Measurements from ENCODE around the gene HBS1L. TPM values are rescaled to one million over a fixed set of nuclear protein-coding genes. Genes with fewer than 3 reads are reported as not detected.

Gene HBS1L
- total RNA-seq, 1 experiment from 2014 or later, result 95.4 TPM

GRCh38 chr6:135088281-135088680, 33.7 kb upstream of the HBS1L start (continued):
- TF ChIP-seq ZNF512 (CRISPR knock-in tag; IDR thresholded peaks at IDR 0.05; ENCODE audit: borderline replicate concordance) (no peak), CDX4 (CRISPR knock-in tag; IDR thresholded peaks at IDR 0.05; ENCODE audit: borderline replicate concordance) (no peak), PREB (CRISPR knock-in tag; IDR thresholded peaks at IDR 0.05; ENCODE audit: borderline replicate concordance) (no peak)

GRCh38 chr6:135087803-135088202, 33.2 kb upstream of the HBS1L start:
- H3K9me3 Mint-ChIP-seq, result peaks cover 2% of the 10 kb centered on the region
- H3K4me1 Mint-ChIP-seq, result peaks cover 4% of the 10 kb centered on the region; the same call in 1 of the 2 replicates
- H3K36me3 Mint-ChIP-seq, result peaks cover under 1% of the 10 kb centered on the region; the same call in 1 of the 2 replicates
- DNase-seq (ENCODE audit: low spot score), result no peak
- no peaks in the 10 kb centered on the region for H3K27me3 Mint-ChIP-seq (ENCODE audit: low read depth)
- TF ChIP-seq NR3C1 (CRISPR knock-in tag; conservative IDR thresholded peaks at IDR 0.05; ENCODE audit: low read depth) (no peak), ZBTB43 (CRISPR knock-in tag; IDR thresholded peaks at IDR 0.05) (no peak), USF1 (CRISPR knock-in tag; IDR thresholded peaks at IDR 0.05) (no peak), CDX4 (CRISPR knock-in tag; IDR thresholded peaks at IDR 0.05; ENCODE audit: borderline replicate concordance) (no peak), ERG (CRISPR knock-in tag; IDR thresholded peaks at IDR 0.05) (no peak), TEAD4 (CRISPR knock-in tag; IDR thresholded peaks at IDR 0.05) (no peak), JUN (CRISPR knock-in tag; IDR thresholded peaks at IDR 0.05) (no peak), ZMAT4 (CRISPR knock-in tag; IDR thresholded peaks at IDR 0.05) (no peak), TEAD1 (CRISPR knock-in tag; IDR thresholded peaks at IDR 0.05) (no peak), ZNF138 (CRISPR knock-in tag; conservative IDR thresholded peaks at IDR 0.05) (no peak), ATF1 (CRISPR knock-in tag; IDR thresholded peaks at IDR 0.05) (no peak), ZNF396 (CRISPR knock-in tag; IDR thresholded peaks at IDR 0.05; ENCODE audit: borderline replicate concordance) (no peak), AFF4 (CRISPR knock-in tag; IDR thresholded peaks at IDR 0.05; ENCODE audit: borderline replicate concordance) (no peak), IRF1 (CRISPR knock-in tag; IDR thresholded peaks at IDR 0.05) (no peak)
- ATAC-seq, result no peak
- CTCF ChIA-PET, result interaction anchor here (1.2 to 2.3 kb wide), 6 partner anchors 10 to 75 kb away, joined by 3 to 7 read pairs (median 4); no protein-coding TSS in a partner anchor
- H3K27ac Mint-ChIP-seq, result no peak overlapping the region
- POLR2A ChIA-PET, result interaction anchor here (1.4 kb wide), 1 partner anchor 33 kb away, joined by 5 read pairs; the partner anchor contains the start of gene HBS1L
- H3K4me3 Mint-ChIP-seq, result no peak overlapping the region

Measured in WTC11 (cell line).